Astrocyte (in vitro differentiated cells and primary cell): ENCODE measurements around the gene OR10G8. TPM values are rescaled to one million over a fixed set of nuclear protein-coding genes. Genes with fewer than 3 reads are reported as not detected.

Source experiments
- DNase-seq: peaks from one replicate; pipeline ENCODE4 v3.0.0-alpha.2; 2010; ENCODE audit warnings: low read depth
- FAIRE-seq: peaks from 2 replicates; lab custom pipeline; 2011; peaks lifted over from hg19 to GRCh38; lab: Jason Lieb, UNC
- H2AFZ ChIP-seq: 2 replicates; pipeline ENCODE4 v1.6.0; 2012; ENCODE audit warnings: low read depth, low read length, inconsistent platforms
- H3K27ac ChIP-seq: 2 replicates; pipeline ENCODE4 v1.5.1; 2011; ENCODE audit warnings: low read depth, low read length, inconsistent platforms
- H3K27me3 ChIP-seq: 2 replicates; pipeline ENCODE4 v1.6.0; 2011; ENCODE audit warnings: low read length, inconsistent platforms; ENCODE audit not compliant: insufficient read depth
- H3K36me3 ChIP-seq: 2 replicates; pipeline ENCODE4 v1.5.1; 2011; ENCODE audit warnings: low read length, inconsistent platforms; ENCODE audit not compliant: insufficient read depth
- H3K4me1 ChIP-seq: 2 replicates; pipeline ENCODE4 v1.5.1; 2011; ENCODE audit warnings: low read length, inconsistent platforms; ENCODE audit not compliant: insufficient read depth
- H3K4me2 ChIP-seq: 2 replicates; pipeline ENCODE4 v1.6.0; 2012; ENCODE audit warnings: low read length, inconsistent platforms
- H3K4me3 ChIP-seq: 2 replicates; pipeline ENCODE4 v1.5.1; 2011; ENCODE audit warnings: low read depth, mild to moderate bottlenecking, low read length, inconsistent platforms; ENCODE audit not compliant: insufficient read depth
- H3K79me2 ChIP-seq: 2 replicates; pipeline ENCODE4 v1.6.0; 2012; ENCODE audit warnings: mild to moderate bottlenecking, low read length, inconsistent platforms; ENCODE audit not compliant: insufficient read depth
- H3K9ac ChIP-seq: 2 replicates; pipeline ENCODE4 v1.6.0; 2012; ENCODE audit warnings: mild to moderate bottlenecking, low read length, inconsistent platforms
- H3K9me3 ChIP-seq: 2 replicates; pipeline ENCODE4 v1.5.1; 2012; ENCODE audit warnings: low read depth, mild to moderate bottlenecking, low read length, inconsistent platforms; ENCODE audit not compliant: insufficient read depth
- H4K20me1 ChIP-seq: 2 replicates; pipeline ENCODE4 v1.6.0; 2012; ENCODE audit warnings: low read length, inconsistent platforms; ENCODE audit not compliant: insufficient read depth
- H3K27ac Mint-ChIP-seq: one replicate; pipeline ENCODE4 v1.8.0; 2021; ENCODE audit warnings: mild to moderate bottlenecking, mixed read lengths; ENCODE audit not compliant: unreplicated experiment
- H3K27me3 Mint-ChIP-seq: one replicate; pipeline ENCODE4 v1.8.0; 2021; ENCODE audit warnings: low read depth, mixed read lengths; ENCODE audit not compliant: unreplicated experiment
- H3K36me3 Mint-ChIP-seq: one replicate; pipeline ENCODE4 v1.8.0; 2021; ENCODE audit warnings: low read depth, mixed read lengths; ENCODE audit not compliant: unreplicated experiment
- H3K4me1 Mint-ChIP-seq: one replicate; pipeline ENCODE4 v1.8.0; 2021; ENCODE audit warnings: low read depth, mixed read lengths; ENCODE audit not compliant: unreplicated experiment
- H3K4me3 Mint-ChIP-seq: one replicate; pipeline ENCODE4 v1.8.0; 2021; ENCODE audit warnings: mild to moderate bottlenecking, moderate library complexity, mixed read lengths; ENCODE audit not compliant: unreplicated experiment
- H3K9me3 Mint-ChIP-seq: one replicate; pipeline ENCODE4 v1.8.0; 2021; ENCODE audit warnings: mild to moderate bottlenecking, mixed read lengths; ENCODE audit not compliant: unreplicated experiment
- CTCF ChIP-seq: IDR thresholded peaks from 2 replicates; pipeline ENCODE4 v1.5.1; 2011; ENCODE audit warnings: low read depth, mild to moderate bottlenecking, inconsistent platforms, low read length, moderate library complexity; ENCODE audit not compliant: insufficient read depth
- EZH2 ChIP-seq: IDR thresholded peaks from 2 replicates; pipeline ENCODE4 v1.6.1; 2012; ENCODE audit warnings: mild to moderate bottlenecking, low read length, inconsistent platforms; ENCODE audit not compliant: insufficient read depth
- total RNA-seq: library from RNA; stranded (reverse); gene quantifications from 2 replicates; pipeline ENCODE4 v1.2.1, GENCODE V29; 2021

OR10G8 gene
- total RNA-seq, 1 donor from 2014 or later: not detected

GRCh38 chr11:124068601-124069110, 42.1 kb downstream of the OR10G8 start:
- Mint-ChIP-seq H3K36me3 (no peaks in the 10 kb centered on the region), H3K9me3 (no peaks in the 10 kb centered on the region), H3K27me3 (no peaks in the 10 kb centered on the region), H3K4me3 (no peak overlapping the region), H3K4me1 (no peaks in the 10 kb centered on the region), H3K27ac (no peak overlapping the region)
- DNase-seq (no peak), FAIRE-seq (no peak)
- Histone ChIP-seq H3K27ac (no peak overlapping the region), H3K9me3 (no peaks in the 10 kb centered on the region), H3K27me3 (peaks cover 16% of the 10 kb centered on the region), H3K4me2 (no peak overlapping the region), H2AFZ (no peak overlapping the region), H4K20me1 (no peaks in the 10 kb centered on the region), H3K4me1 (peaks cover 5% of the 10 kb centered on the region), H3K36me3 (no peaks in the 10 kb centered on the region), H3K79me2 (no peaks in the 10 kb centered on the region), H3K4me3 (no peak overlapping the region), H3K9ac (no peak overlapping the region)
- TF ChIP-seq CTCF (no peak), EZH2 (no peak)

- TF ChIP-seq CTCF: peak; percentile 63
- no peak for TF ChIP-seq EZH2
- peak overlapping the region; percentile 83 for H3K4me2 ChIP-seq
- no peaks in the 10 kb centered on the region for H3K4me1 Mint-ChIP-seq
- H3K4me1 ChIP-seq: peaks cover 5% of the 10 kb centered on the region
- no peak overlapping the region for H3K27ac Mint-ChIP-seq
- no peak for FAIRE-seq
- no peaks in the 10 kb centered on the region for H4K20me1 ChIP-seq
- peak; percentile 36 for DNase-seq
- H3K9ac ChIP-seq: no peak overlapping the region
- H3K36me3 ChIP-seq: no peaks in the 10 kb centered on the region
- H3K79me2 ChIP-seq: no peaks in the 10 kb centered on the region
- peaks cover 2% of the 10 kb centered on the region for H3K9me3 Mint-ChIP-seq
- no peaks in the 10 kb centered on the region for H3K36me3 Mint-ChIP-seq
- H3K27me3 ChIP-seq: peaks cover 16% of the 10 kb centered on the region
- H3K27ac ChIP-seq: no peak overlapping the region
- H3K4me3 Mint-ChIP-seq: no peak overlapping the region
- peak overlapping the region; percentile 54 for H3K4me3 ChIP-seq
- H2AFZ ChIP-seq: peak overlapping the region; percentile 49
- no peaks in the 10 kb centered on the region for H3K9me3 ChIP-seq
- no peaks in the 10 kb centered on the region for H3K27me3 Mint-ChIP-seq
These were observed 43.1 kb downstream of the OR10G8 start for GRCh38 chr11:124069429-124070401.
